GM19455 (cell line): ENCODE results near the gene FNDC4.
"Not testable (repeated sequence)": the region's sequence is repeated elsewhere in the genome, so short reads cannot be mapped to it uniquely, and the experiment has no call there.

ENCODE experiments used
- ATAC-seq: cut with Tn5 transposase; IDR thresholded peaks from one replicate; pipeline ENCODE4 v1.9.1; 2021; ENCODE audit not compliant: unreplicated experiment

The FNDC4 gene

GRCh38 chr2:27494944-27495554, at the start of gene FNDC4:
Gene FNDC4 (minus strand): TSS chr2:27495200. CDS start chr2:27494679, 521 bp downstream.
- ATAC-seq: no peak

- no peak for ATAC-seq
Measured at GRCh38 chr2:27544143-27544821, 49.3 kb upstream of the FNDC4 start.

- ATAC-seq: not testable (repeated sequence)
Measured at GRCh38 chr2:27539649-27540048, 44.6 kb upstream of the FNDC4 start.

GRCh38 chr2:27538839-27539450, 43.9 kb upstream of the FNDC4 start:
- not testable (repeated sequence) for ATAC-seq

- ATAC-seq: no peak
Measured at GRCh38 chr2:27537287-27537686, 42.3 kb upstream of the FNDC4 start.

- no peak for ATAC-seq
Measured at GRCh38 chr2:27531983-27532382, 37.0 kb upstream of the FNDC4 start.

- ATAC-seq: no peak
Measured at GRCh38 chr2:27527182-27527581, 32.2 kb upstream of the FNDC4 start.

- ATAC-seq: no peak
Measured at GRCh38 chr2:27522400-27522945, 27.5 kb upstream of the FNDC4 start.

- ATAC-seq: no peak
Measured at GRCh38 chr2:27520316-27520715, 25.3 kb upstream of the FNDC4 start.

GRCh38 chr2:27518782-27519113, 23.7 kb upstream of the FNDC4 start:
- no peak for ATAC-seq

- no peak for ATAC-seq
Measured at GRCh38 chr2:27518113-27518781, 23.2 kb upstream of the FNDC4 start.

GRCh38 chr2:27509326-27509725, 14.3 kb upstream of the FNDC4 start:
- no peak for ATAC-seq

GRCh38 chr2:27507293-27507692, 12.3 kb upstream of the FNDC4 start:
- no peak for ATAC-seq

- ATAC-seq: no peak
Measured at GRCh38 chr2:27506587-27506986, 11.6 kb upstream of the FNDC4 start.

GRCh38 chr2:27502142-27502541, 7.1 kb upstream of the FNDC4 start:
- no peak for ATAC-seq

GRCh38 chr2:27501042-27501441, 6.0 kb upstream of the FNDC4 start:
- no peak for ATAC-seq

- ATAC-seq: no peak
Measured at GRCh38 chr2:27498975-27499374, 4.0 kb upstream of the FNDC4 start.

GRCh38 chr2:27497288-27497627, 2.3 kb upstream of the FNDC4 start:
- ATAC-seq: no peak

GRCh38 chr2:27496357-27497287, 1.6 kb upstream of the FNDC4 start, which contains the start of gene GCKR:
Gene GCKR (plus strand): TSS chr2:27496839. CDS start chr2:27496905, 66 bp downstream.
- no peak for ATAC-seq

- no peak for ATAC-seq
Measured at GRCh38 chr2:27495840-27496356, 898 bp upstream of the FNDC4 start.
